Liver (tissue), 9 donors: ENCODE results near the gene SCO2. TPM values are rescaled to one million over a fixed set of nuclear protein-coding genes. Genes with fewer than 3 reads are reported as not detected.

ENCODE experiments used
- DNase-seq: peaks from one replicate; pipeline ENCODE4 v3.0.0-alpha.2; 2017; ENCODE audit warnings: low spot score
- H3K27ac ChIP-seq, 2 donors: one replicate each; pipeline ENCODE4 v1.7.0; 2013; ENCODE audit warnings: inconsistent platforms in 2 of 2, low read length in 2 of 2, control low read depth in 1 of 2, low read depth in 1 of 2, mild to moderate bottlenecking in 1 of 2
- H3K27me3 ChIP-seq, 4 donors: one replicate each; pipeline versions ENCODE4 v1.6.1 to v1.7.0; 2013; ENCODE audit warnings: low read length in 3 of 4, inconsistent platforms in 1 of 4, mild to moderate bottlenecking in 1 of 4, moderate library complexity in 1 of 4; ENCODE audit not compliant: control insufficient read depth in 4 of 4, insufficient read depth in 4 of 4
- H3K36me3 ChIP-seq, 4 donors: one replicate each; pipeline versions ENCODE4 v1.6.1 to v1.7.0; 2013; ENCODE audit warnings: low read length in 3 of 4, mild to moderate bottlenecking in 3 of 4, low read depth in 1 of 4, moderate library complexity in 1 of 4; ENCODE audit not compliant: control insufficient read depth in 4 of 4, insufficient read depth in 3 of 4
- H3K4me1 ChIP-seq, 4 donors: one replicate each; pipeline versions ENCODE4 v1.6.1 to v1.7.0; 2013; ENCODE audit warnings: low read length in 3 of 4, mild to moderate bottlenecking in 3 of 4, moderate library complexity in 1 of 4; ENCODE audit not compliant: control insufficient read depth in 4 of 4, insufficient read depth in 4 of 4
- H3K4me3 ChIP-seq, 3 donors: one replicate each; pipeline versions ENCODE4 v1.6.1 to v1.7.0; 2013; ENCODE audit warnings: low read length in 3 of 3, control low read depth in 1 of 3, low read depth in 1 of 3, mild to moderate bottlenecking in 1 of 3
- H3K9ac ChIP-seq, 2 donors: one replicate each; pipeline ENCODE4 v1.7.0; 2013; ENCODE audit warnings: low read length in 2 of 2, mild to moderate bottlenecking in 2 of 2, moderate library complexity in 2 of 2, control low read depth in 1 of 2, low read depth in 1 of 2
- H3K9me3 ChIP-seq, 4 donors: one replicate each; pipeline versions ENCODE4 v1.6.1 to v1.7.0; 2013; ENCODE audit warnings: low read length in 3 of 4; ENCODE audit not compliant: control insufficient read depth in 4 of 4
- EGR1 ChIP-seq, 2 donors: IDR thresholded peaks; 2 replicates each; pipeline ENCODE4 v1.6.1; 2016 to 2018; ENCODE audit warnings: antibody characterized with exemption in 2 of 2, low read depth in 2 of 2
- FOXA1 ChIP-seq: IDR thresholded peaks from 2 replicates; pipeline ENCODE4 v1.6.1; 2016; ENCODE audit warnings: antibody characterized with exemption
- FOXA2 ChIP-seq: IDR thresholded peaks from 2 replicates; pipeline ENCODE4 v1.6.1; 2016; ENCODE audit warnings: antibody characterized with exemption
- GABPA ChIP-seq, 2 donors: IDR thresholded peaks in 1 of 2; conservative IDR thresholded peaks in 1 of 2; 2 replicates each; pipeline ENCODE4 v1.6.1; 2016; ENCODE audit warnings: antibody characterized with exemption in 2 of 2, mild to moderate bottlenecking in 1 of 2, moderate library complexity in 1 of 2
- HNF4A ChIP-seq, 2 donors: conservative IDR thresholded peaks; 2 replicates each; pipeline ENCODE4 v1.6.1; 2016; ENCODE audit warnings: antibody characterized with exemption in 2 of 2, mild to moderate bottlenecking in 2 of 2
- HNF4G ChIP-seq: IDR thresholded peaks from 2 replicates; pipeline ENCODE4 v1.6.1; 2016; ENCODE audit warnings: antibody characterized with exemption
- JUND ChIP-seq, 2 donors: IDR thresholded peaks; 2 replicates each; pipeline ENCODE4 v1.6.1; 2016; ENCODE audit warnings: antibody characterized with exemption in 2 of 2
- RAD21 ChIP-seq, 2 donors: IDR thresholded peaks; 2 replicates each; pipeline ENCODE4 v1.6.1; 2016; ENCODE audit warnings: antibody characterized with exemption in 2 of 2, mild to moderate bottlenecking in 2 of 2
- RXRA ChIP-seq, 2 donors: IDR thresholded peaks; 2 replicates each; pipeline ENCODE4 v1.6.1; 2017 to 2018; ENCODE audit warnings: antibody characterized with exemption in 2 of 2, mild to moderate bottlenecking in 1 of 2
- SP1 ChIP-seq: IDR thresholded peaks from 2 replicates; pipeline ENCODE4 v1.6.1; 2018; ENCODE audit warnings: antibody characterized with exemption, mild to moderate bottlenecking
- TAF1 ChIP-seq: conservative IDR thresholded peaks from 2 replicates; pipeline ENCODE4 v1.6.1; 2016; ENCODE audit warnings: antibody characterized with exemption, mild to moderate bottlenecking
- YY1 ChIP-seq: IDR thresholded peaks from 2 replicates; pipeline ENCODE4 v1.6.1; 2016; ENCODE audit warnings: antibody characterized with exemption, mild to moderate bottlenecking
- WGBS: extraction: QIAGEN DNeasy Blood & Tissue Kit; methylation state at CpG from one replicate; pipeline ENCODE4 v1.1.7; 2013; 5-methylcytosine and 5-hydroxymethylcytosine counted together
- polyA plus RNA-seq, 2 donors: library from polyadenylated mRNA; stranded (reverse) in 1 of 2; unstranded in 1 of 2; fragments of 200-250 nt in 1 of 2; fragments of >200 nt in 1 of 2; fragmentation: Nextera tagmentation in 1 of 2; extraction: Ambion mirVana in 1 of 2; gene quantifications; one replicate each; pipeline versions ENCODE4 v1.2.1 to v1.2.3, GENCODE V29; 2013 to 2015
- total RNA-seq, 2 donors: library from RNA; depleted of rRNA; stranded (reverse); fragments of >200 nt; gene quantifications; one replicate each; pipeline ENCODE4 v1.2.3, GENCODE V29; 2014
- TF ChIP-seq, protein P1 (sequence below): IDR thresholded peaks from 2 replicates; pipeline ENCODE4 v1.6.1; 2016; ENCODE audit warnings: antibody characterized with exemption
- TF ChIP-seq, protein P2 (sequence below): IDR thresholded peaks from 2 replicates; pipeline ENCODE4 v1.6.1; 2016; ENCODE audit warnings: antibody characterized with exemption, mild to moderate bottlenecking
- TF ChIP-seq, protein P3 (sequence below): IDR thresholded peaks from 2 replicates; pipeline ENCODE4 v1.6.1; 2016; ENCODE audit warnings: antibody characterized with exemption
- donor health status: healthy.
- donor health status: healthy.
- donor health status: healthy.
- donor health status: healthy.
- donor health status: healthy.

The SCO2 gene
- total and polyA plus RNA-seq, 4 donors: 1.4 to 2.9 (median 1.8) TPM

DNA sequence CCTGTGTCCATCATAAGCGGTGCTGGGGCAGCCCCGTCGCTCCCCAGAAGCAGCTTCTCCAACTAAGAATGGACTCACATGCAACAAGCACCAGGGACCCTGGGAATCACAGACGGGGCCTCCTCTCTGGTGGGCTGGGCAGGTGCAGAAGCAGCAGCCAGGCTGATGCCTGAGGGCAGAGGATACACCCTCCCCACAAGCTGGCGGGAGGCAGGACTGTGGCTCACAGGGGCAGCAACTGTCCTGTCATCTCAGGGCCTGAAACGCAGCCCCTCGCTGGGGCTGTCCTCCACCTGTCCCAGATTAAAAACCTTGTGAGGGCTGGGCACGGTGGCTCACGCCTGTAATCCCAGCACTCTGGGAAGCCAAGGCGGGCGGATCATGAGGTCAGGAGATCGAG, 47.5 kb downstream of the SCO2 start:
- H3K36me3 ChIP-seq: peaks cover 0 to 1% (median 0%) of the 10 kb centered on the region in 4 donors
- no peak for DNase-seq
- peaks cover 11 to 37% (median 17%) of the 10 kb centered on the region in 4 donors for H3K4me1 ChIP-seq
- 95% methylated on average over 12 of the region's 12 CpGs for WGBS
- no peak overlapping the region for H3K9ac ChIP-seq
- no peak for TF ChIP-seq FOXA1
- TF ChIP-seq HNF4A (conservative IDR thresholded peaks at IDR 0.05): no peak
- TF ChIP-seq RAD21 (IDR thresholded peaks at IDR 0.05): no peak
- TF ChIP-seq GABPA (IDR thresholded peaks at IDR 0.05 in 1 of 2, conservative IDR thresholded peaks at IDR 0.05 in 1 of 2): no peak
- TF ChIP-seq, protein P1, sequence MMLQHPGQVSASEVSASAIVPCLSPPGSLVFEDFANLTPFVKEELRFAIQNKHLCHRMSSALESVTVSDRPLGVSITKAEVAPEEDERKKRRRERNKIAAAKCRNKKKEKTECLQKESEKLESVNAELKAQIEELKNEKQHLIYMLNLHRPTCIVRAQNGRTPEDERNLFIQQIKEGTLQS: no peak
- TF ChIP-seq SP1: no peak
- TF ChIP-seq EGR1 (IDR thresholded peaks at IDR 0.05; ENCODE audit: low read depth in 2 of 2): no peak
- TF ChIP-seq HNF4G: no peak
- TF ChIP-seq, protein P2, sequence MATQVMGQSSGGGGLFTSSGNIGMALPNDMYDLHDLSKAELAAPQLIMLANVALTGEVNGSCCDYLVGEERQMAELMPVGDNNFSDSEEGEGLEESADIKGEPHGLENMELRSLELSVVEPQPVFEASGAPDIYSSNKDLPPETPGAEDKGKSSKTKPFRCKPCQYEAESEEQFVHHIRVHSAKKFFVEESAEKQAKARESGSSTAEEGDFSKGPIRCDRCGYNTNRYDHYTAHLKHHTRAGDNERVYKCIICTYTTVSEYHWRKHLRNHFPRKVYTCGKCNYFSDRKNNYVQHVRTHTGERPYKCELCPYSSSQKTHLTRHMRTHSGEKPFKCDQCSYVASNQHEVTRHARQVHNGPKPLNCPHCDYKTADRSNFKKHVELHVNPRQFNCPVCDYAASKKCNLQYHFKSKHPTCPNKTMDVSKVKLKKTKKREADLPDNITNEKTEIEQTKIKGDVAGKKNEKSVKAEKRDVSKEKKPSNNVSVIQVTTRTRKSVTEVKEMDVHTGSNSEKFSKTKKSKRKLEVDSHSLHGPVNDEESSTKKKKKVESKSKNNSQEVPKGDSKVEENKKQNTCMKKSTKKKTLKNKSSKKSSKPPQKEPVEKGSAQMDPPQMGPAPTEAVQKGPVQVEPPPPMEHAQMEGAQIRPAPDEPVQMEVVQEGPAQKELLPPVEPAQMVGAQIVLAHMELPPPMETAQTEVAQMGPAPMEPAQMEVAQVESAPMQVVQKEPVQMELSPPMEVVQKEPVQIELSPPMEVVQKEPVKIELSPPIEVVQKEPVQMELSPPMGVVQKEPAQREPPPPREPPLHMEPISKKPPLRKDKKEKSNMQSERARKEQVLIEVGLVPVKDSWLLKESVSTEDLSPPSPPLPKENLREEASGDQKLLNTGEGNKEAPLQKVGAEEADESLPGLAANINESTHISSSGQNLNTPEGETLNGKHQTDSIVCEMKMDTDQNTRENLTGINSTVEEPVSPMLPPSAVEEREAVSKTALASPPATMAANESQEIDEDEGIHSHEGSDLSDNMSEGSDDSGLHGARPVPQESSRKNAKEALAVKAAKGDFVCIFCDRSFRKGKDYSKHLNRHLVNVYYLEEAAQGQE: no peak
- TF ChIP-seq JUND (IDR thresholded peaks at IDR 0.05): no peak
- H3K9me3 ChIP-seq: no peaks in the 10 kb centered on the region
- H3K27me3 ChIP-seq: no peaks in the 10 kb centered on the region
- H3K4me3 ChIP-seq: no peak overlapping the region
- no peak overlapping the region for H3K27ac ChIP-seq

DNA sequence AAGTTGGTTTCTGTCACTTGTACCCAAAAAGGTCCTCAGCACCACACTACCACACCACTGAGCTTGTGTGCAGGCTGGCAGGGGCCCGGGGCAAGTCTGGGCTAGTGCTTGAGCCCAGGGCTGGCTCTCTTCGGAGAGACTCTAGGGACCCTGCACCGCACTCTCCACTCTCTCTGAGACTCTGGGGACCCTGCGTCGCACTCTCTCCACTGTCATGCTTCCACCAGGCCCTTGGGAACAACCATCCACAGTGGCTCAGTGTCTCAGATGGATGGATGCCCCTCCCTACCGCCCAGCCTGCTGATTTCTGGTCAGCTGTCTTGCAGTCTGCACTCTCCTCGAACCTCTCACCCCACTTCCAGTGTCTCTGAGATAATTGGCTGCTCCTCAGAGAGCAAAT, 48.5 kb downstream of the SCO2 start:
- no peak for DNase-seq
- Histone ChIP-seq H3K27ac (no peak overlapping the region), H3K36me3 (peaks cover 0 to 1% (median 0%) of the 10 kb centered on the region in 4 donors), H3K9me3 (no peaks in the 10 kb centered on the region), H3K9ac (no peak overlapping the region), H3K27me3 (no peaks in the 10 kb centered on the region), H3K4me3 (no peak overlapping the region), H3K4me1 (peaks cover 9 to 39% (median 21%) of the 10 kb centered on the region in 4 donors)
- WGBS: 88% methylated on average over 7 of the region's 7 CpGs
- no peak for TF ChIP-seq HNF4A (conservative IDR thresholded peaks at IDR 0.05)
- TF ChIP-seq, protein P1: no peak
- TF ChIP-seq JUND (IDR thresholded peaks at IDR 0.05): no peak
- no peak for TF ChIP-seq HNF4G
- TF ChIP-seq, protein P2: no peak
- no peak for TF ChIP-seq RXRA (IDR thresholded peaks at IDR 0.05)
- TF ChIP-seq TAF1: no peak
- no peak for TF ChIP-seq FOXA2
- no peak for TF ChIP-seq YY1
- TF ChIP-seq, protein P3, sequence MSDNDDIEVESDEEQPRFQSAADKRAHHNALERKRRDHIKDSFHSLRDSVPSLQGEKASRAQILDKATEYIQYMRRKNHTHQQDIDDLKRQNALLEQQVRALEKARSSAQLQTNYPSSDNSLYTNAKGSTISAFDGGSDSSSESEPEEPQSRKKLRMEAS: no peak
- TF ChIP-seq SP1: no peak
- no peak for TF ChIP-seq RAD21 (IDR thresholded peaks at IDR 0.05)
- no peak for TF ChIP-seq GABPA (IDR thresholded peaks at IDR 0.05 in 1 of 2, conservative IDR thresholded peaks at IDR 0.05 in 1 of 2)
